CD4-positive, CD25-positive, alpha-beta regulatory T cell (primary cell): ENCODE data around the gene TMEM248. TPM values are rescaled to one million over a fixed set of nuclear protein-coding genes. Genes with fewer than 3 reads are reported as not detected.
A peak's percentile ranks its signal among the peaks of the same experiment; 100 is the strongest.
"Not testable (repeated sequence)": the region's sequence is repeated elsewhere in the genome, so short reads cannot be mapped to it uniquely, and the experiment has no call there.

Experiments
- ATAC-seq, 2 donors: fragments of 150-1000 bp; cut with Tn5 transposase; one replicate each; pipeline ENCODE4 v1.10.0; 2021; ENCODE audit warnings: low read depth in 2 of 2, moderate number of reproducible peaks in 2 of 2, moderate library complexity in 1 of 2
- DNase-seq, 3 donors: peaks; one replicate each; pipeline versions ENCODE4 v3.0.0 to v3.0.0-alpha.2; 2012 to 2022; ENCODE audit warnings: mixed read lengths in 1 of 3
- H3K27ac ChIP-seq: one replicate; pipeline ENCODE4 v1.7.0; 2013; ENCODE audit warnings: mild to moderate bottlenecking, low read length; ENCODE audit not compliant: insufficient read depth, poor library complexity, severe bottlenecking
- H3K27me3 ChIP-seq: one replicate; pipeline ENCODE4 v1.7.0; 2013; ENCODE audit warnings: low read length; ENCODE audit not compliant: control insufficient read depth, insufficient read depth
- H3K36me3 ChIP-seq: one replicate; pipeline ENCODE4 v1.7.0; 2013; ENCODE audit warnings: mild to moderate bottlenecking, low read length, moderate library complexity; ENCODE audit not compliant: control insufficient read depth, insufficient read depth
- H3K4me1 ChIP-seq: 2 replicates; pipeline ENCODE4 v1.7.0; 2013; ENCODE audit warnings: mild to moderate bottlenecking, low read length; ENCODE audit not compliant: insufficient read depth, control insufficient read depth, poor library complexity, severe bottlenecking
- H3K4me3 ChIP-seq: one replicate; pipeline ENCODE4 v1.7.0; 2013; ENCODE audit warnings: low read depth, mild to moderate bottlenecking, low read length, moderate library complexity
- H3K9me3 ChIP-seq, 2 experiments: 1 replicate in 1 of 2; 2 replicates in 1 of 2; pipeline ENCODE4 v1.7.0; 2013; ENCODE audit warnings: low read length in 2 of 2, mild to moderate bottlenecking in 1 of 2, moderate library complexity in 1 of 2; ENCODE audit not compliant: control insufficient read depth in 2 of 2
- H3K27ac Mint-ChIP-seq, 3 donors: one replicate each; pipeline ENCODE4 v1.8.0; 2020 to 2022; ENCODE audit warnings: mild to moderate bottlenecking in 3 of 3, mixed read lengths in 3 of 3, moderate library complexity in 2 of 3
- H3K27me3 Mint-ChIP-seq: one replicate; pipeline ENCODE4 v1.8.0; 2022; ENCODE audit warnings: mild to moderate bottlenecking, mixed read lengths
- H3K36me3 Mint-ChIP-seq: one replicate; pipeline ENCODE4 v1.8.0; 2020; ENCODE audit warnings: mixed read lengths
- H3K4me1 Mint-ChIP-seq, 4 donors: one replicate each; pipeline ENCODE4 v1.8.0; 2020 to 2022; ENCODE audit warnings: mixed read lengths in 4 of 4, mild to moderate bottlenecking in 1 of 4
- H3K4me3 Mint-ChIP-seq, 4 donors: one replicate each; pipeline ENCODE4 v1.8.0; 2020 to 2022; ENCODE audit warnings: mild to moderate bottlenecking in 4 of 4, mixed read lengths in 4 of 4, moderate library complexity in 3 of 4
- H3K9me3 Mint-ChIP-seq, 7 donors: one replicate each; pipeline ENCODE4 v1.8.0; 2020 to 2022; ENCODE audit warnings: mixed read lengths in 7 of 7, mild to moderate bottlenecking in 3 of 7, moderate library complexity in 2 of 7
- polyA plus RNA-seq, 4 donors: library from polyadenylated mRNA; unstranded; fragments of 300-500 nt; fragmentation: Illumina TruSeq; gene quantifications; one replicate each; pipeline ENCODE4 v1.2.3, GENCODE V29; 2021
- total RNA-seq: library from RNA; stranded (reverse); gene quantifications from one replicate; pipeline ENCODE4 v1.2.3, GENCODE V29; 2022

Gene TMEM248
- total and polyA plus RNA-seq, 5 donors from 2014 or later, result 87.3 to 152 (median 108) TPM

DNA sequence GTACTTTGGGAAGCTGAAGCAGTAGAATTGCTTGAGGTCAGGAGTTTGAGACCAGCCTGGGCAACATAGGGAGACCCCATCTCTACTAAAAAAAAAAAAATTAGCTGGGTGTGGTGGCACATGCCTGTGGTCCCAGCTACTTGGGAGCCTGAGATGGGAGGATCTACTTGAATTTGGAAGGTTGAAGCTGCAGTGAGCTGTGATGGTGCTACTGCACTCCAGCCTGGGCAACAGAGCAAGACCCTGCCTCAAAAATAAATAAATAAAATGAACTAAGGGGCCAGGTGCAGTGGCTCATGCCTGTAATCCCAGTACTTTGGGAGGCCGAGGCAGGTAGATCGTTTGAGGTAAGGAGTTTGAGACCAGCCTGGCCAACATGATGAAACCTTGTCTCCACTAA lies 9.8 kb upstream of the TMEM248 start:
- H3K4me1 Mint-ChIP-seq, result peaks cover 0 to 20% (median 0%) of the 10 kb centered on the region in 4 donors
- not testable (repeated sequence) for H3K36me3 ChIP-seq, H3K36me3 Mint-ChIP-seq, ATAC-seq, H3K27ac ChIP-seq, H3K9me3 ChIP-seq, H3K4me1 ChIP-seq, H3K27me3 Mint-ChIP-seq, DNase-seq, H3K9me3 Mint-ChIP-seq, H3K4me3 ChIP-seq, H3K27me3 ChIP-seq, H3K4me3 Mint-ChIP-seq, H3K27ac Mint-ChIP-seq

DNA sequence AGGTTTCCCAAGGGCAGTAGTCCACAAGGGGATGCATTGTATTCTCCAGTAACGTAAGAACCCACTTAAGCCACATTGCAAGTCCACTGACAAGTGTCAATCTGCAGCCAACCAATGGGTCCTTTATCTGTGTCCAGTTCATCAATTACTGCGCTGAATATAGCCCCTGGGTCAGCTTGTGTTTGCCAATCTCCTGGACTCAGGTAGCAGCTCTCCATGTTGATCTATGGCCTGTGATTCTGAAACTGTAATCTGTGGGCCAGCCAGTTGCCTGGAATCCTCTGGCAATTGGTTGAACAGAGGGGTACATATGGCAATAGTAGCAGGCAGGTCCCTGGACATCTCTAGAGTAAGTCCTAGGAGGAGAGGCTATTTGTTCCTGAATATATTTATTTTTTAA lies 8.8 kb upstream of the TMEM248 start:
- no peak for DNase-seq
- Mint-ChIP-seq H3K27ac (no peak overlapping the region), H3K27me3 (no peaks in the 10 kb centered on the region), H3K36me3 (peaks cover 6% of the 10 kb centered on the region), H3K9me3 (no peaks in the 10 kb centered on the region), H3K4me1 (peaks cover 0 to 12% (median 0%) of the 10 kb centered on the region in 4 donors), H3K4me3 (no peak overlapping the region)
- Histone ChIP-seq H3K9me3 (no peaks in the 10 kb centered on the region), H3K4me1 (no peaks in the 10 kb centered on the region), H3K36me3 (no peaks in the 10 kb centered on the region), H3K27me3 (no peaks in the 10 kb centered on the region), H3K4me3 (no peak overlapping the region), H3K27ac (no peak overlapping the region)
- no peak for ATAC-seq

DNA sequence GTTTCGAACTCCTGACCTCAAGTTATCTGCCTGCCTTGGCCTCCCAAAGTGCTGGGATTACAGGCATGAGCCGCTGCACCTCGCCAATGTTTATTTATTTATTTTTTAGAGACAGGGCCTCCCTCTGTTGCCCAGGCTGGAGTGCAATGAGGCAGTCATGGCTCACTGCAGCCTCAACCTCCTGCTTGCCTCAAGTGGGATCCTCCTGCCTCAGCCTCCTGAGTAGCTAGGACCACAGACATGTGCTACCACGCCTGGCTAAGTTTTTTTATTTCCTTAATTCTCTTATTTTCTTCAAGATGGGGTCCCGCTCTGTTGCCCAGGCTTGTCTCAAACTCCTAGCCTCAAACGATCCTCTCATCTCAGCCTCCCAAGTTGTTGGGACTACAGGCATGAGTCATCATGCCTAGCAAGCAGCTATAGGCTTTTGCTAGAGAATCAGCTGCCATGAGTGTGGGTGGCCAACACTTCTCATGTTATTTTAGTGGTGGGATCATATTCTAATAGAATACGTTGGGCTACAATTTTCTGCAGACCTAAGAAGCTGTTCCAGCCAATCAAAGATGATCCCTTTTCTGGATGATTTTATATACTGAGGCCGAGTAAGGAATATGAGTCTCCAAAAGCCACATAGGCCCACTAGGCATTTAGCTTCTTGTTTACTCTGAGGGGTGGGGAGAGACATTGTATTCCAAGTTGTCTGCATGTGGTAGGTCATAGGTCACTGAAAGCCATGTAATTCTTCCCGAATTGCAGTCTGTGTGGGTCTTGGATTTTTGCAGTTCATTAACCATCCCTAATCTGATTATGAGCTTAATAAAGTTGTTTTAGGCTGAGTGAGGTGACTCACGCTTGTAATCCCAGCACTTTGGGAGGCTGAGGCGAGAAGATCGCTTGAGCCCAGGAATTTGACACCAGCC lies 7.6 kb upstream of the TMEM248 start:
- no peaks in the 10 kb centered on the region for H3K9me3 Mint-ChIP-seq
- Histone ChIP-seq H3K4me3 (no peak overlapping the region), H3K27me3 (no peaks in the 10 kb centered on the region)

GRCh38 chr7:66917904-66918303 lies 3.1 kb upstream of the TMEM248 start:
- H3K9me3 Mint-ChIP-seq, DNase-seq, H3K27ac ChIP-seq, H3K36me3 Mint-ChIP-seq, ATAC-seq, H3K9me3 ChIP-seq, H3K4me3 Mint-ChIP-seq, H3K27me3 ChIP-seq, H3K4me3 ChIP-seq, H3K36me3 ChIP-seq: not testable (repeated sequence)
- H3K4me1 Mint-ChIP-seq, result peaks cover 5 to 26% (median 12%) of the 10 kb centered on the region in 4 donors
- peak overlapping the region in 1 of 3 donors; percentile 33 for H3K27ac Mint-ChIP-seq
- peaks cover 12% of the 10 kb centered on the region for H3K4me1 ChIP-seq
- H3K27me3 Mint-ChIP-seq, result peaks cover 13% of the 10 kb centered on the region

More for the DNA sequence above, 7.6 kb upstream of the TMEM248 start:
- H3K9me3 ChIP-seq, result no peaks in the 10 kb centered on the region
- DNase-seq, result no peak
- no peaks in the 10 kb centered on the region for H3K36me3 ChIP-seq
- H3K36me3 Mint-ChIP-seq, result peaks cover 5% of the 10 kb centered on the region
- no peak for ATAC-seq
- H3K4me1 Mint-ChIP-seq, result peaks cover 0 to 2% (median 0%) of the 10 kb centered on the region in 4 donors
- no peak overlapping the region for H3K4me3 Mint-ChIP-seq
- H3K27ac ChIP-seq, result no peak overlapping the region
- H3K4me1 ChIP-seq, result no peaks in the 10 kb centered on the region
- no peaks in the 10 kb centered on the region for H3K27me3 Mint-ChIP-seq
- no peak overlapping the region for H3K27ac Mint-ChIP-seq

DNA sequence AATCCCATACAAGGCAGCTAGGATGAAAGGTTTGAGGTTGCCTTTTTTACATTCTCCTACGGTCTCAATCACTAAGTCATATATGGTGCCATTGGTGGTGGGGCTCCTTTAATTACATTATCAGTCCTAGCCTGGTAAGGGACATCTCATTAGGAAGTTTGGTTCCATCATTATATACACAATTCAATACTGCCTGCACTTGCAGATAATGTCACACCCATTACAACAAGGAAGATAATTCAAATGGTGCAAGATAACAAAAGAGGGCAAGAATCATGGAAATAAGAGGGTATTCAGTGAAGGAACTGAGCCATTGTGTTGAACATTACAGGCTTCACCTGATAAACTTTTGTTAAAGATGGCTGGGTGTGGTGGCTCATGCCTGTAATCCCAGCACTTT lies 1.7 kb upstream of the TMEM248 start:
- no peaks in the 10 kb centered on the region for H3K9me3 ChIP-seq
- DNase-seq (no peak), ATAC-seq (no peak)
- peaks cover 2% of the 10 kb centered on the region for H3K36me3 ChIP-seq
- H3K36me3 Mint-ChIP-seq, result no peaks in the 10 kb centered on the region
- peaks cover 0 to 4% (median 0%) of the 10 kb centered on the region in 7 donors for H3K9me3 Mint-ChIP-seq
- H3K27ac ChIP-seq, result no peak overlapping the region
- H3K4me3 ChIP-seq, result no peak overlapping the region
- H3K27me3 Mint-ChIP-seq, result peaks cover 13% of the 10 kb centered on the region
- no peaks in the 10 kb centered on the region for H3K27me3 ChIP-seq
- peak overlapping the region in 1 of 3 donors; percentile 33 for H3K27ac Mint-ChIP-seq
- H3K4me1 Mint-ChIP-seq, result peaks cover 5 to 38% (median 22%) of the 10 kb centered on the region in 4 donors
- peaks cover 26% of the 10 kb centered on the region for H3K4me1 ChIP-seq
- peak overlapping the region; percentile 51 to 81 (median 70) for H3K4me3 Mint-ChIP-seq

- Mint-ChIP-seq H3K4me3 (peak overlapping the region; percentile 51 to 81 (median 70)), H3K36me3 (no peaks in the 10 kb centered on the region), H3K4me1 (peaks cover 5 to 38% (median 22%) of the 10 kb centered on the region in 4 donors), H3K27ac (no peak overlapping the region), H3K9me3 (peaks cover 0 to 4% (median 0%) of the 10 kb centered on the region in 7 donors), H3K27me3 (peaks cover 13% of the 10 kb centered on the region)
- no peaks in the 10 kb centered on the region for H3K9me3 ChIP-seq
- DNase-seq (no peak), ATAC-seq (no peak)
- H3K27me3 ChIP-seq, result no peaks in the 10 kb centered on the region
- H3K4me3 ChIP-seq, result no peak overlapping the region
- peaks cover 2% of the 10 kb centered on the region for H3K36me3 ChIP-seq
- peak overlapping the region; percentile 82 for H3K27ac ChIP-seq
- H3K4me1 ChIP-seq, result peaks cover 27% of the 10 kb centered on the region
Observed at GRCh38 chr7:66919704-66920103, 1.3 kb upstream of the TMEM248 start.

- H3K4me1 ChIP-seq, result peaks cover 27% of the 10 kb centered on the region
- Mint-ChIP-seq H3K9me3 (peaks cover 0 to 4% (median 0%) of the 10 kb centered on the region in 7 donors), H3K36me3 (peaks cover 2% of the 10 kb centered on the region), H3K27ac (peak overlapping the region in 2 of 3 donors; percentile 11 to 97), H3K4me1 (peaks cover 7 to 42% (median 24%) of the 10 kb centered on the region in 4 donors), H3K27me3 (peaks cover 13% of the 10 kb centered on the region), H3K4me3 (peak overlapping the region in 3 of 4 donors; percentile 22 to 94 (median 65))
- H3K36me3 ChIP-seq, result peaks cover 6% of the 10 kb centered on the region
- H3K27me3 ChIP-seq, result no peaks in the 10 kb centered on the region
- H3K9me3 ChIP-seq, result no peaks in the 10 kb centered on the region
- ATAC-seq, result no peak
- peak overlapping the region; percentile 85 for H3K4me3 ChIP-seq
- H3K27ac ChIP-seq, result peak overlapping the region; percentile 82
- DNase-seq, result peak in 1 of 3 donors; percentile 6
Observed at GRCh38 chr7:66920256-66920655, 769 bp upstream of the TMEM248 start.
